Activated T-cell treated with anti-CD3 and anti-CD28 coated beads for 1 hour (primary cell): ENCODE measurements around the gene ZNF480.
"Not testable (repeated sequence)": the region's sequence is repeated elsewhere in the genome, so short reads cannot be mapped to it uniquely, and the experiment has no call there.

Experiments
- DNase-seq: peaks from one replicate; pipeline ENCODE4 v3.0.0-alpha.2; 2020; ENCODE audit warnings: low read depth

Gene ZNF480

GRCh38 chr19:52296773-52297600 lies at the start of gene ZNF480:
TSS of gene ZNF480 (plus strand) at chr19:52297169. CDS start at chr19:52300413, 3,244 bp downstream.
- DNase-seq = peak; percentile 93

- DNase-seq = peak; percentile 55
Measured at GRCh38 chr19:52248241-52248640, 48.7 kb upstream of the ZNF480 start.

DNA sequence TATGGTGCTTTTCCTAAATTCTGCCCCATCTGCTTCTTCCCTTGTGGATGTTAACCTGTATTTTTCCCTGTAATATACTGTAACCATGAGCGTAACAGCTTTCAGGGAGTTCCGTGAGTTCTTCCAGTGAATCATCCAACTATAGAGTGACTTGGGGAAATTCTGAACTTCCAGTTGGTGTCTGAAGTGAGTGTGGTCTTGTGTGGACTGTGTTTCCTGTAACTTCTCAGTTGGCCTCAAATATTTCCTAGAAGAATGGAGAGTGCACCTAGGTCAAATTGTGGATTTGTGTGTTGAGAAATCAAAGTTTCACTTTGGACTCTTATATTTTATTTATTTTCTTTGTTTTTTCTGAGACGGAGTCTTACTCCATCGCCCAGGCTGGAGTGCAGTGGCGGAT lies 38.5 kb upstream of the ZNF480 start:
- DNase-seq = no peak

DNA sequence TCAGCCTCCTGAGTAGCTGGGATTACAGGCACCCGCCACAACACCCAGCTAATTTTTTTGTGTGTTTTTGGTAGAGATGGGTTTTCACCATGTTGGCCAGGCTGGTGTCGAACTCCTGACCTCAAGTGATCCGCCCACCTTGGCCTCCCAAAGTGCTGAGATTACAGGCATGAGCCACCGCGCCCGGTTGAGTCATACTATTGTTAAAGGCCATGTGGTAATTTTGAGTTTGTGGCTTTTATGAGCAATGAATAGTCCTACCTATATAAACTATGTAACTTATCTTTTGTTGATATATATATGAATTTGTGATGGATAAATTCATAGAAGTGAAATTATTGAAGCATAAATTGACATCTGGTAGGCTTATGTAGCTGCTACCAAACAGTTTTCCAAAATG lies 31.4 kb upstream of the ZNF480 start:
- DNase-seq = not testable (repeated sequence)

GRCh38 chr19:52269338-52270261 lies 27.4 kb upstream of the ZNF480 start, which contains the start of gene ZNF766:
TSS of gene ZNF766 (plus strand) at chr19:52269587. CDS start at chr19:52269614, 27 bp downstream.
- peak; percentile 96 for DNase-seq

DNA sequence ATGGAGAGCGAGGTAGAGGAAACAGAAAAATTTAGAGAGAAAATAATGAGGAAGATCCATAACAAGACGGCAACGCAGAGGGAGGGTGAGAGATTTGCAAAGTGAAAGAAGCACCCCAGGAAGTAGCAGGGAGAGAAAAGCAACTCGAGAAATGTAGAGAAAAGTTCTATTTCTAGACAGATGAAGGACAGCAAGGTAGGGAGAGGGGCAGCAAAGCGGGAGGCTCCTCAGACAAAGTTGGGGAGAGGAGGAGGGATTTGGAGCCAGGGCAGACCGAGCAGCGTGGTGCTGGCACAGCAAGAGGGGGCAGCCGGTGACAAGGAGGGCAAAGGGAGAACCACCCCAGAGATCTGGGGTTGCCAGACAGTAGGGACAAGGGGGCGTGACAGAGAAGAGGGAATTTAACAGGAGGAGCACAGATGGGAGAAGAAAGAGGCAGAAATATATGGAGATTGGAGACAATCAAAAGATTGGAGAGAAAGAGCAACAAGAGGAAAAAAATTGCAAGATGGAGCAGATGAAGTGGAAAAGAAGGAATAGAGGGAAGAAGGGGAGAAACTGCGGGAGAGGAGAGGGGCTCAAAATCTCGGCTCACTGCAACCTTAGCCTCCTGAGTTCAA lies 26.6 kb upstream of the ZNF480 start:
- no peak for DNase-seq

DNA sequence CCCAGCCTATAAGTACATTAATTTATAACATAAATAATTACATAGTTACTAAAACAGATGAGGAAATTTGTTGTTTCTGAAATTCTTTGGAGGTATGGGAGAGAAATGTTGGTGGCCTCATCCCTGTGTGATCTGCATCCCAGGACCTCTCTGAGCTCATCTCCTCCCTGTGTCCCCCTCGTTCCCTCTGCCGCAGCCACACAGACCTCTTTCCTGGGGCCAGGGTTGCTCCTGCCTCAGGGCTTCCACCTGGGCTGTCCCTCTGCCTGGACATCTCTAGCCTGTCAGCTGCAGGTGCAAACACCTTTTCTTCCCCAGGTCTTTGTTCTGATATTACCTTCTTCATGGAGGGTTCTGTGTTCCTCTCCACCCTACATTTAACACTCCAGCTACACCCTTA lies 23.7 kb upstream of the ZNF480 start:
- no peak for DNase-seq

DNA sequence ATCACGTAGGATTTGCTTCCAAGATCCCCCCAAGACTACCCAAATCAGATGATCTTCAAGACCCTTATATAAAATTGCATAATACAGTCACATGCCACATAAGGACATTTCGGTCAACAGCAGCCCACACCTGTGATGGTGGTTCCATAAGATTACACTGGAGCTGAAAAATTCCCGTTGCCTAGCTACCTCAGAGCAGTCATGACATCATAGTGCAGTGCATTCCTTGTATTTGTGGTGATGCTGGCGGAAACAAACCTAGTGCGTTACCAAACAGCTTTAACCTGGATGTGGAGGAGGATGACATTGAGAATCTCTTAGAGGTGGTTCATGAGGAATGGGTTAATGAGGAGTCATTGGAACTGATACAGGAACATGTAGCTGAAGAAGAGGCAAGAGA lies 22.8 kb upstream of the ZNF480 start:
- DNase-seq = no peak

DNA sequence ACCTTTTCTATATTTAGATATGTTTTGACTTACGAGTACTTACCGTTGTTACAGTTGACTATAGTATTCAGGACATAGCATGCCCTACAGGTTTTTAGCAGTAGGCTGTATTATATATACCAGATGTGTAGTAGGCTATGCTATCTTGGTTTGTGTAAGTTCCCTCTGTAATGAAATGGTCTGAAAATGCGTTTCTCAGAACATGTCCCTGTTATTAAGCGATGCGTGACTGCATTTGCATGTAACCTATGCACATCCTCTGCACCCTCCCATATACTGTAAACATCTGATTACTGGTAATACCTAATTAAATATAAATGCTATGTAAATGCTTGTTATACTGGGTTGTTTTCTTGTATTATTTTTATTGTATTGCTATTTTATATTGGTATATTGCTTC lies 21.0 kb upstream of the ZNF480 start:
- DNase-seq = no peak

DNA sequence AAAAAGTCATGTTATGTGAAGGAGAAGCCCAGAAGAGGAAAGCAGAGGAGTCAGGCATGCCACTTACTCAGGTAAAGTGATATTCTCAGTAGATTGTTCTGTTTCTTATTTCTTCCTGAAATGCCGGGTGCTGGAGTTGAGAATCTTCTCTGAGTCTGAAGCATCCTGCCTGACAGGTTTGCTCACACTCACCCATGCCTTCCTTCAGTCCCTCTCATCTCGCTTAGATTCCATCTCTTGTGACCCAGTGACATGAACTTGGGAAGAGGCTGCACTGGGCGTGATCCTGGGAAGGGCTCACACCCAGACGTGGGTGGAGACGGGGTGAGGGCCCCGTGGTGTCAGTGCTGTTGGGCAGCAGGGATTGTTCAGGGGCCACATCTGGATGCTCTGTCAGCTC lies 19.5 kb upstream of the ZNF480 start:
- no peak for DNase-seq

GRCh38 chr19:52286256-52286655 lies 10.7 kb upstream of the ZNF480 start:
- DNase-seq = no peak

- no peak for DNase-seq
Measured at GRCh38 chr19:52291781-52292180, 5.2 kb upstream of the ZNF480 start.

DNA sequence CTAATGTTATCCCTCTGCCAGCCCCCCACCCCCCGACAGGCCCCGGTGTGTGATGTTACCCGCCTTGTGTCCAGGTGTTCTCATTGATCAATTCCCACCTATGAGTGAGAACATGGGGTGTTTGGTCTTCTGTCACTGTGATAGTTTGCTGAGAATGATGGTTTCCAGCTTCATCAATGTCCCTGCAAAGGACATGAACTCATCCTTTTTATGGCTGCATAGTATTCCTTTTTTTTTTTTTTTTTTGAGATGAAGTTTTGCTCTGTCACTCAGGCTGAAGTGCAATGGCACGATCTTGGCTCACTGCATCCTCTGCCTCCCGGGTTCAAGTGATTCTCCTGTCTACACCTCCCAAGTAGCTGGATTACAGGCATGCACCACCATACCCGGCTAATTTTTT lies 4.0 kb upstream of the ZNF480 start:
- DNase-seq = not testable (repeated sequence)

GRCh38 chr19:52296400-52296772 lies 583 bp upstream of the ZNF480 start:
- DNase-seq = no peak

GRCh38 chr19:52297601-52298364 lies 814 bp downstream of the ZNF480 start:
- DNase-seq = no peak

DNA sequence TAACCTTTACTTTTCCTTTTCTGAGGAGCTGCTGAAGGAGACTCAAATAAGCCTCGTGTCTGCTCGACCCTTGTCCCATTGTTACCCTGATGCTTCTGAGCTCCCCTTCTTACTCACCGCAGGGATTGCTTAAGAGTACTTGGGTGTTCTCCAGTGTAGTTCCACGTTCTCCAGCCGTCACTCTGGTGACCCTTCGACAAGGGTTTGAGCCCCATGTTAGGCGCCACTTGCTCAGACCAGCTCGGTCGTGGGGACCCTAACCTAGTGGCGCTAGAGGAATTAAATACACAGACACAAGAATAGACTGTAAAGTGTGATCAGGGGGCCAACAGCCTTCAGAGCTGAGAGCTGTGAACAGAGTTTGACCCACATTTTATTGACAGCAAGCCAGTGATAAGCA lies 10.3 kb downstream of the ZNF480 start:
- no peak for DNase-seq

DNA sequence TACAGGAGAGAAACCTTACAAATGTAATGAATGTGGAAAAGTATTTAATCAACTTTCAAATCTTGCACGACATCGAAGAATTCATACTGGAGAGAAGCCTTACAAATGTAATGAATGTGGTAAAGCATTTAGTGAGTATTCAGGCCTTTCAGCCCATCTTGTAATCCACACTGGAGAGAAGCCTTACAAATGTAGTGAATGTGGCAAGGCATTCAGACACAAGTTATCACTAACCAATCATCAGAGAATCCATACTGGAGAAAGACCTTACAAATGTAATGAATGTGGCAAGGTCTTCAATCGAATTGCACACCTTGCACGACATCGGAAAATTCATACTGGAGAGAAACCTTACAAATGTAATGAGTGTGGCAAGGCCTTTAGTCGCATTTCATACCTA lies 25.5 kb downstream of the ZNF480 start:
- DNase-seq = no peak

- no peak for DNase-seq
Measured at GRCh38 chr19:52331757-52332156, 34.8 kb downstream of the ZNF480 start.

GRCh38 chr19:52335768-52336116 lies 38.8 kb downstream of the ZNF480 start:
- DNase-seq = no peak

DNA sequence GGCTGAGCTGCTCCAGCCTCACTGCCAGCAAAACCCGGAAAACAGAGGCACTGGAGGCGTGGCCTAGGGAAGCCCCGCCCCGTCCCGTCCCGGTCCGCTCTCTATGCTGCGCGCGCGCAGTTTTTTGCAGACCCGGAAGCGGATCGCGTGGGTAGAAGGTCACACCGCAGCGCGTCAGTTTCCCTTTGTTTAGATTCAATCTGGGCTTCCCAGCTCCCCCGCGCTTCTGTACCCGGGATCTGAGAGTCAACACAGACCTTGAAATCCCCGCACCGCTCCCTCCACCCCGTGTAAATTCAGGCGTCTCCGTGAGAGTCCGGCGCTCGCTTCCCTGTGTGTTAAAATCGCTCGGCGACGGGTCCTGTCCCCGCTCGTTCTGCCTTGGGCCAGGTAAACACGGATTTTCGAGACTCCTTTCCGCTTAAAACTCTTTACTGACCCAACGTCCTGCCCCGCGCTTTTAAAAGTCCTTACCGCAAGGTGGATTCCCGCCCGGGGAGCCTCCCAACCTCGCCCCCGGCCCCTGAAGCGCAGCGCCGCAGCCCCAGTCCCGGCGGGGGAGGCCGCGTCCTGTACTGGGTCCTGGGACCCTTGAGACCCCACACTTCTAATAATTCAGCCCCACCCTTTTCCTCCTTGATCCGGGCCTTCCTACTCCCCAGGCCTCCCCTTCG lies 39.3 kb downstream of the ZNF480 start, which contains the start of gene ZNF610:
Gene ZNF610, plus strand, starts transcription at position 127 of the 674 bp plus-strand sequence. CDS start 12,930 bp downstream, outside the sequence.
- DNase-seq = peak; percentile 79

GRCh38 chr19:52336791-52337381 lies 39.9 kb downstream of the ZNF480 start:
- DNase-seq = no peak
